NCI-H1694 (cell line): Measurements from ENCODE around the gene ZC3H12C.

ENCODE experiments used
- DNase-seq: peaks from one replicate; lab custom pipeline; 2025; lab: John Stamatoyannopoulos, UW

The ZC3H12C gene

GRCh38 chr11:110077346-110077745 lies 15.8 kb upstream of the ZC3H12C start:
- no peak for DNase-seq

- no peak for DNase-seq
Measured at GRCh38 chr11:110077831-110078325, 15.3 kb upstream of the ZC3H12C start.

- no peak for DNase-seq
Measured at GRCh38 chr11:110078923-110079544, 14.2 kb upstream of the ZC3H12C start.

- DNase-seq, result no peak
Measured at GRCh38 chr11:110079726-110080125, 13.5 kb upstream of the ZC3H12C start.

GRCh38 chr11:110081462-110082376 lies 11.5 kb upstream of the ZC3H12C start:
- no peak for DNase-seq

- no peak for DNase-seq
Measured at GRCh38 chr11:110082899-110083298, 10.3 kb upstream of the ZC3H12C start.

- DNase-seq, result no peak
Measured at GRCh38 chr11:110085255-110085838, 7.8 kb upstream of the ZC3H12C start.

- no peak for DNase-seq
Measured at GRCh38 chr11:110086892-110087309, 6.3 kb upstream of the ZC3H12C start.

- DNase-seq, result no peak
Measured at GRCh38 chr11:110087812-110088534, 5.2 kb upstream of the ZC3H12C start.

- no peak for DNase-seq
Measured at GRCh38 chr11:110088535-110089344, 4.5 kb upstream of the ZC3H12C start.

GRCh38 chr11:110089617-110090282 lies 3.4 kb upstream of the ZC3H12C start:
- DNase-seq, result no peak

- DNase-seq, result no peak
Measured at GRCh38 chr11:110090466-110091026, 2.6 kb upstream of the ZC3H12C start.

- no peak for DNase-seq
Measured at GRCh38 chr11:110092111-110092514, 1.1 kb upstream of the ZC3H12C start.

- DNase-seq, result peak; percentile 5
Measured at GRCh38 chr11:110093407-110094297, 460 bp downstream of the ZC3H12C start.

GRCh38 chr11:110094298-110095285 lies 1.4 kb downstream of the ZC3H12C start:
- no peak for DNase-seq

- DNase-seq, result no peak
Measured at GRCh38 chr11:110095554-110095953, 2.4 kb downstream of the ZC3H12C start.

GRCh38 chr11:110096496-110096895 lies 3.3 kb downstream of the ZC3H12C start:
- DNase-seq, result no peak

GRCh38 chr11:110097459-110098012 lies 4.3 kb downstream of the ZC3H12C start:
- no peak for DNase-seq
